H1 (cell line): ENCODE data around the gene DNAJC17. TPM values are rescaled to one million over a fixed set of nuclear protein-coding genes. Genes with fewer than 3 reads are reported as not detected.
A peak's percentile ranks its signal among the peaks of the same experiment; 100 is the strongest.

Experiments used
- CTCF ChIA-PET: fragments of 300-600 bp; sonication (Branson Sonifier 250); formaldehyde crosslinking; loops from one replicate; lab custom pipeline; 2021; ENCODE audit not compliant: partially characterized antibody; lab: Charles Lee
- POLR2A ChIA-PET: fragments of 300-600 bp; sonication (Branson Sonifier 250); formaldehyde crosslinking; loops from one replicate; lab custom pipeline; 2021; ENCODE audit warnings: inconsistent platforms; ENCODE audit not compliant: partially characterized antibody; lab: Charles Lee
- DNase-seq, 2 experiments: peaks; one replicate each; pipeline versions ENCODE4 v3.0.0 to v3.0.0-alpha.2; 2010 to 2022; ENCODE audit warnings: low spot score in 2 of 2, low read depth in 1 of 2, mixed read lengths in 1 of 2
- FAIRE-seq: peaks from 2 replicates; lab custom pipeline; 2011; peaks lifted over from hg19 to GRCh38; lab: Jason Lieb, UNC
- H2AFZ ChIP-seq: 2 replicates; pipeline ENCODE4 v1.8.1; 2012; ENCODE audit warnings: low read length, inconsistent platforms
- H2AK5ac ChIP-seq: 2 replicates; pipeline ENCODE4 v1.6.1; 2013; ENCODE audit warnings: low read depth, low read length
- H2BK120ac ChIP-seq: replicated peaks from 2 replicates; pipeline ENCODE3; 2013; ENCODE audit warnings: low read depth, low read length, inconsistent platforms
- H2BK12ac ChIP-seq: 2 replicates; pipeline ENCODE4 v1.6.1; 2013; ENCODE audit warnings: low read depth, low read length
- H2BK15ac ChIP-seq: 2 replicates; pipeline ENCODE4 v1.6.1; 2013; ENCODE audit warnings: low read length
- H2BK20ac ChIP-seq: 2 replicates; pipeline ENCODE4 v1.6.1; 2013; ENCODE audit warnings: low read length
- H2BK5ac ChIP-seq: 2 replicates; pipeline ENCODE4 v1.6.1; 2013; ENCODE audit warnings: low read depth, low read length
- H3K14ac ChIP-seq: 2 replicates; pipeline ENCODE4 v1.6.1; 2013; ENCODE audit warnings: inconsistent platforms; ENCODE audit not compliant: insufficient read length
- H3K18ac ChIP-seq: 2 replicates; pipeline ENCODE4 v1.6.1; 2013; ENCODE audit warnings: low read length; ENCODE audit errors: extremely low read depth
- H3K23ac ChIP-seq: 2 replicates; pipeline ENCODE4 v1.6.1; 2013; ENCODE audit warnings: inconsistent platforms; ENCODE audit not compliant: insufficient read length
- H3K23me2 ChIP-seq: 2 replicates; pipeline ENCODE4 v1.6.1; 2013; ENCODE audit warnings: low read depth, low read length
- H3K27ac ChIP-seq: 2 replicates; pipeline ENCODE4 v1.6.1; 2011; ENCODE audit warnings: low read depth, low read length, inconsistent platforms
- H3K27me3 ChIP-seq, 4 experiments: replicated peaks in 1 of 4; 1 replicate in 1 of 4; 2 replicates in 3 of 4; pipeline versions ENCODE4 v1.6.1 to v1.8.1; 2011 to 2013; ENCODE audit warnings: low read length in 3 of 4, mild to moderate bottlenecking in 3 of 4, inconsistent platforms in 2 of 4, mixed read lengths in 2 of 4, moderate library complexity in 1 of 4; ENCODE audit not compliant: control insufficient read depth in 3 of 4, insufficient read depth in 3 of 4; ENCODE audit errors: extremely low read depth in 1 of 4
- H3K36me3 ChIP-seq, 4 experiments: 2 replicates each; pipeline versions ENCODE4 v1.6.1 to v1.8.1; 2011 to 2013; ENCODE audit warnings: mild to moderate bottlenecking in 4 of 4, low read length in 3 of 4, moderate library complexity in 2 of 4, control low read depth in 1 of 4, inconsistent platforms in 1 of 4; ENCODE audit not compliant: insufficient read depth in 4 of 4, control insufficient read depth in 2 of 4
- H3K4ac ChIP-seq: replicated peaks from 2 replicates; pipeline ENCODE3; 2013; ENCODE audit warnings: low read length, low read depth, mixed read lengths, inconsistent platforms; ENCODE audit not compliant: insufficient read length
- H3K4me1 ChIP-seq, 4 experiments: replicated peaks in 1 of 4; 1 replicate in 1 of 4; 2 replicates in 3 of 4; pipeline versions ENCODE4 v1.6.1 to v1.8.1; 2011 to 2013; ENCODE audit warnings: low read length in 3 of 4, inconsistent platforms in 2 of 4, mixed read lengths in 1 of 4; ENCODE audit not compliant: insufficient read depth in 4 of 4, control insufficient read depth in 3 of 4
- H3K4me2 ChIP-seq, 2 experiments: 2 replicates each; pipeline versions ENCODE4 v1.6.1 to v1.8.1; 2011 to 2013; ENCODE audit warnings: low read depth in 2 of 2, low read length in 2 of 2, control low read depth in 1 of 2, inconsistent platforms in 1 of 2, mild to moderate bottlenecking in 1 of 2; ENCODE audit not compliant: insufficient read depth in 1 of 2
- H3K4me3 ChIP-seq, 4 experiments: fragments of 200-600, 300-600 bp in 1 of 4; sonication (generic), shearing (Covaris generic), sonication (Bioruptor Twin) in 1 of 4; 2 replicates each; pipeline versions ENCODE4 v1.5.1 to v1.8.1; 2011 to 2016; ENCODE audit warnings: low read length in 4 of 4, low read depth in 3 of 4, control low read depth in 2 of 4, inconsistent platforms in 2 of 4, mild to moderate bottlenecking in 2 of 4, mixed read lengths in 1 of 4, moderate library complexity in 1 of 4; ENCODE audit not compliant: insufficient read depth in 2 of 4; ENCODE audit errors: extremely low read depth in 1 of 4
- H3K56ac ChIP-seq: replicated peaks from 2 replicates; pipeline ENCODE3; 2013; ENCODE audit warnings: low read depth, mild to moderate bottlenecking, mixed read lengths, low read length, inconsistent platforms; ENCODE audit not compliant: insufficient read length
- H3K79me1 ChIP-seq: 2 replicates; pipeline ENCODE4 v1.6.1; 2013; ENCODE audit warnings: low read depth, low read length, control low read depth
- H3K79me2 ChIP-seq, 2 experiments: 2 replicates each; pipeline versions ENCODE4 v1.6.1 to v1.8.1; 2012 to 2013; ENCODE audit warnings: low read length in 2 of 2, mild to moderate bottlenecking in 2 of 2, inconsistent platforms in 1 of 2; ENCODE audit not compliant: insufficient read depth in 2 of 2, control insufficient read depth in 1 of 2
- H3K9ac ChIP-seq, 4 experiments: replicated peaks in 1 of 4; 1 replicate in 1 of 4; 2 replicates in 3 of 4; pipeline versions ENCODE4 v1.6.1 to v1.8.1; 2011 to 2013; ENCODE audit warnings: low read depth in 3 of 4, low read length in 3 of 4, control low read depth in 2 of 4, mild to moderate bottlenecking in 2 of 4, moderate library complexity in 2 of 4, inconsistent platforms in 1 of 4; ENCODE audit errors: extremely low read depth in 1 of 4
- H3K9me3 ChIP-seq, 2 experiments: 2 replicates each; pipeline versions ENCODE4 v1.6.1 to v1.8.1; 2012 to 2013; ENCODE audit warnings: mild to moderate bottlenecking in 2 of 2, moderate library complexity in 2 of 2, control low read depth in 1 of 2, inconsistent platforms in 1 of 2, low read depth in 1 of 2, low read length in 1 of 2, mixed read lengths in 1 of 2; ENCODE audit not compliant: insufficient read depth in 2 of 2
- H4K20me1 ChIP-seq, 2 experiments: replicated peaks in 1 of 2; 2 replicates each; pipeline versions ENCODE3 to v1.8.1; 2011 to 2013; ENCODE audit warnings: inconsistent platforms in 2 of 2, low read length in 2 of 2, mild to moderate bottlenecking in 1 of 2; ENCODE audit not compliant: insufficient read depth in 2 of 2, control insufficient read depth in 1 of 2
- H4K5ac ChIP-seq: 2 replicates; pipeline ENCODE4 v1.6.1; 2013; ENCODE audit warnings: low read length, low read depth, mixed read lengths, inconsistent platforms; ENCODE audit not compliant: insufficient read length
- H4K8ac ChIP-seq: 2 replicates; pipeline ENCODE4 v1.8.0; 2013; ENCODE audit warnings: mild to moderate bottlenecking, moderate library complexity, low read length, inconsistent platforms; ENCODE audit not compliant: insufficient read depth; ENCODE audit errors: extremely low read depth
- H4K91ac ChIP-seq: replicated peaks from 2 replicates; pipeline ENCODE3; 2013; ENCODE audit warnings: low read length, mixed read lengths, inconsistent platforms; ENCODE audit not compliant: insufficient read length
- GTF2F1 ChIP-seq: IDR thresholded peaks from 2 replicates; pipeline ENCODE4 v1.6.1; 2012; ENCODE audit warnings: low read depth, low read length, improper control_type of control experiment, borderline replicate concordance
- SIX5 ChIP-seq: IDR thresholded peaks from 2 replicates; pipeline ENCODE4 v1.6.1; 2011; ENCODE audit warnings: mild to moderate bottlenecking, low read depth, low read length
- WGBS, 2 experiments: shearing (Covaris generic) in 1 of 2; methylation state at CpG; one replicate each; pipeline versions ENCODE4 v1.1.6 to v1.1.7; 2013 to 2015; ENCODE audit warnings: low lambda C conversion rate in 2 of 2, mixed read lengths in 2 of 2, inconsistent platforms in 1 of 2, low coverage in 1 of 2, missing lambda C conversion rate in 1 of 2; ENCODE audit not compliant: insufficient replicate concordance in 2 of 2, insufficient coverage in 1 of 2, insufficient read length in 1 of 2; ENCODE audit errors: extremely low coverage in 1 of 2, missing lambda C conversion rate in 1 of 2; 5-methylcytosine and 5-hydroxymethylcytosine counted together
- polyA plus RNA-seq, 7 experiments: library from polyadenylated mRNA; depleted of rRNA in 3 of 7; stranded (reverse) in 5 of 7; unstranded in 2 of 7; fragments of >200 nt in 5 of 7; fragments of 200-250 nt in 2 of 7; gene quantifications; 1 replicate in 5 of 7; 2 replicates in 1 of 7; 4 replicates in 1 of 7; pipeline versions ENCODE4 v1.2.1 to v1.2.3, GENCODE V29; 2011 to 2013; ENCODE audit warnings: missing spikeins in 2 of 7, mixed read lengths in 2 of 7
- total RNA-seq: library from RNA; stranded (reverse); fragmentation: NEBNext Ultra II Directional; extraction: Animal tissue kit (Norgen Biotek cat#: 25700); gene quantifications from 2 replicates; pipeline ENCODE4 v1.2.1, GENCODE V29; 2021

Gene DNAJC17
- total and polyA plus RNA-seq, 2 of the 8 experiments (the other 6 are each of a cell fraction or from before 2014, with no cell fraction given) = 39.5 to 45.4 TPM

GRCh38 chr15:40828447-40829036, 21.3 kb upstream of the DNAJC17 start, which contains the start of gene PPP1R14D:
PPP1R14D (minus strand) TSS chr15:40828708; CDS start chr15:40828641, 67 bp downstream.
- H3K36me3 ChIP-seq = no peaks in the 10 kb centered on the region
- H3K79me2 ChIP-seq = no peaks in the 10 kb centered on the region
- no peak for DNase-seq
- H3K23me2 ChIP-seq = no peaks in the 10 kb centered on the region
- no peak within 1 kb of the TSS for H3K4ac ChIP-seq
- H2BK20ac ChIP-seq = no peak within 1 kb of the TSS
- ChIA-PET CTCF (interaction anchor here (1.2 to 3.7 kb wide), 5 partner anchors 11 to 64 kb away, joined by 3 to 18 read pairs (median 5); no protein-coding TSS in a partner anchor), POLR2A (interaction anchor here (1.0 to 2.9 kb wide), 5 partner anchors 11 to 125 kb away, joined by 3 to 10 read pairs (median 4); partner anchors contain the start of genes CHAC1, DNAJC17, SPINT1 and ZFYVE19)
- no peak within 1 kb of the TSS for H3K56ac ChIP-seq
- no peak within 1 kb of the TSS for H3K9ac ChIP-seq
- TF ChIP-seq GTF2F1 (no peak), SIX5 (no peak)
- H3K4me1 ChIP-seq = no peaks in the 10 kb centered on the region
- H3K27ac ChIP-seq = no peak within 1 kb of the TSS
- H2AK5ac ChIP-seq = no peak within 1 kb of the TSS
- WGBS, 2 experiments = 90% methylated on average over 6 of the region's 6 CpGs; no CpG with 5 or more reads in 1 of the 2 experiments
- H3K18ac ChIP-seq = no peak within 1 kb of the TSS
- no peak within 1 kb of the TSS for H4K8ac ChIP-seq
- H2BK120ac ChIP-seq = no peak within 1 kb of the TSS
- no peak within 1 kb of the TSS for H3K4me3 ChIP-seq
- H3K4me2 ChIP-seq = no peak within 1 kb of the TSS
- no peaks in the 10 kb centered on the region for H3K9me3 ChIP-seq
- no peak within 1 kb of the TSS for H2BK15ac ChIP-seq
- H2BK5ac ChIP-seq = no peak within 1 kb of the TSS
- H3K14ac ChIP-seq = no peak within 1 kb of the TSS
- no peak within 1 kb of the TSS for H4K91ac ChIP-seq
- no peaks in the 10 kb centered on the region for H4K20me1 ChIP-seq
- no peak for FAIRE-seq
- no peak within 1 kb of the TSS for H3K23ac ChIP-seq
- H2AFZ ChIP-seq = peak within 1 kb of the TSS; percentile 79; the same call in 1 of the 2 replicates
- no peak within 1 kb of the TSS for H4K5ac ChIP-seq
- H3K27me3 ChIP-seq = no peaks in the 10 kb centered on the region
- no peak within 1 kb of the TSS; the same call in 1 of the 2 replicates for H2BK12ac ChIP-seq
- no peaks in the 10 kb centered on the region for H3K79me1 ChIP-seq
